CD14-positive monocyte (primary cell): Measurements from ENCODE around the gene INPP4A. TPM values are rescaled to one million over a fixed set of nuclear protein-coding genes. Genes with fewer than 3 reads are reported as not detected.

Experiments
- DNase-seq, 3 donors: peaks; one replicate each; pipeline ENCODE4 v3.0.0-alpha.2; 2011 to 2022
- H2AFZ ChIP-seq: 2 replicates; pipeline ENCODE4 v1.6.0; 2012; ENCODE audit warnings: mild to moderate bottlenecking, low read depth, low read length, inconsistent platforms; ENCODE audit not compliant: insufficient read depth, poor library complexity, severe bottlenecking
- H3K27ac ChIP-seq, 2 donors: 1 replicate in 1 of 2; 2 replicates in 1 of 2; pipeline ENCODE4 v1.5.1; 2012 to 2013; ENCODE audit warnings: low read length in 2 of 2, control low read depth in 1 of 2, inconsistent platforms in 1 of 2, low read depth in 1 of 2, mild to moderate bottlenecking in 1 of 2
- H3K27me3 ChIP-seq, 2 donors: one replicate each; pipeline versions ENCODE4 v1.6.0 to v1.6.1; 2011 to 2013; ENCODE audit warnings: low read length in 2 of 2; ENCODE audit not compliant: control insufficient read depth in 2 of 2, insufficient read depth in 2 of 2
- H3K36me3 ChIP-seq, 2 donors: replicated peaks in 1 of 2; 1 replicate in 1 of 2; 2 replicates in 1 of 2; pipeline versions ENCODE4 v1.5.1 to v1.6.1; 2012 to 2013; ENCODE audit warnings: low read length in 2 of 2, control low read depth in 1 of 2, inconsistent platforms in 1 of 2, mild to moderate bottlenecking in 1 of 2; ENCODE audit not compliant: insufficient read depth in 2 of 2, control insufficient read depth in 1 of 2
- H3K4me1 ChIP-seq, 2 donors: 1 replicate in 1 of 2; 2 replicates in 1 of 2; pipeline versions ENCODE4 v1.5.1 to v1.6.1; 2012 to 2013; ENCODE audit warnings: low read length in 2 of 2, control low read depth in 1 of 2, inconsistent platforms in 1 of 2, mild to moderate bottlenecking in 1 of 2, moderate library complexity in 1 of 2; ENCODE audit not compliant: insufficient read depth in 2 of 2, control insufficient read depth in 1 of 2
- H3K4me2 ChIP-seq: replicated peaks from 2 replicates; pipeline ENCODE3; 2012; ENCODE audit warnings: low read length, moderate library complexity, mild to moderate bottlenecking; ENCODE audit not compliant: poor library complexity, severe bottlenecking; ENCODE audit errors: extremely low read depth
- H3K4me3 ChIP-seq, 3 experiments: fragments of 200-600 bp in 1 of 3; sonication (generic) in 1 of 3; replicated peaks in 1 of 3; 1 replicate in 2 of 3; 2 replicates in 1 of 3; pipeline ENCODE4 v1.5.1; 2011 to 2013; ENCODE audit warnings: low read length in 3 of 3, mild to moderate bottlenecking in 3 of 3, control low read depth in 2 of 3, low read depth in 2 of 3, inconsistent platforms in 1 of 3, moderate library complexity in 1 of 3
- H3K79me2 ChIP-seq: 2 replicates; pipeline ENCODE4 v1.6.0; 2012; ENCODE audit warnings: mild to moderate bottlenecking, control low read depth, inconsistent platforms, low read length, moderate library complexity; ENCODE audit not compliant: insufficient read depth
- H3K9ac ChIP-seq: 2 replicates; pipeline ENCODE4 v1.6.0; 2017; ENCODE audit warnings: low read length, mild to moderate bottlenecking; ENCODE audit not compliant: insufficient read depth, poor library complexity, severe bottlenecking
- H3K9me3 ChIP-seq, 2 donors: replicated peaks in 1 of 2; 1 replicate in 1 of 2; 2 replicates in 1 of 2; pipeline versions ENCODE4 v1.5.1 to v1.6.1; 2012 to 2013; ENCODE audit warnings: low read length in 2 of 2, control low read depth in 1 of 2; ENCODE audit not compliant: control insufficient read depth in 1 of 2, insufficient read depth in 1 of 2
- H4K20me1 ChIP-seq: 2 replicates; pipeline ENCODE4 v1.6.0; 2012; ENCODE audit warnings: mild to moderate bottlenecking, low read length, control low read depth, moderate library complexity; ENCODE audit not compliant: insufficient read depth
- H3K27ac Mint-ChIP-seq, 7 donors: one replicate each; pipeline ENCODE4 v1.8.0; 2020; ENCODE audit warnings: mild to moderate bottlenecking in 7 of 7, mixed read lengths in 7 of 7, moderate library complexity in 6 of 7, inconsistent platforms in 2 of 7
- H3K27me3 Mint-ChIP-seq, 3 donors: one replicate each; pipeline ENCODE4 v1.8.0; 2021 to 2022; ENCODE audit warnings: low read depth in 3 of 3, mild to moderate bottlenecking in 3 of 3, mixed read lengths in 3 of 3, moderate library complexity in 3 of 3, inconsistent platforms in 1 of 3
- H3K36me3 Mint-ChIP-seq, 2 donors: one replicate each; pipeline ENCODE4 v1.8.0; 2020; ENCODE audit warnings: mixed read lengths in 2 of 2, inconsistent platforms in 1 of 2, mild to moderate bottlenecking in 1 of 2
- H3K4me1 Mint-ChIP-seq: one replicate; pipeline ENCODE4 v1.8.0; 2020; ENCODE audit warnings: mild to moderate bottlenecking, mixed read lengths
- H3K4me3 Mint-ChIP-seq, 2 donors: one replicate each; pipeline ENCODE4 v1.8.0; 2020; ENCODE audit warnings: mild to moderate bottlenecking in 2 of 2, mixed read lengths in 2 of 2, moderate library complexity in 1 of 2
- H3K9me3 Mint-ChIP-seq, 7 donors: one replicate each; pipeline ENCODE4 v1.8.0; 2020 to 2022; ENCODE audit warnings: mixed read lengths in 7 of 7, mild to moderate bottlenecking in 6 of 7, moderate library complexity in 6 of 7, inconsistent platforms in 2 of 7
- WGBS: methylation state at CpG from one replicate; pipeline ENCODE4 v1.1.5; 2013; ENCODE audit warnings: missing lambda C conversion rate; ENCODE audit not compliant: insufficient coverage; 5-methylcytosine and 5-hydroxymethylcytosine counted together
- intact Hi-C, 2 donors: fragments of 100-400 bp; cut with micrococcal nuclease; formaldehyde crosslinking; loops; one replicate each; pipeline versions ENCODE4 v1.15.0 to v1.15.1; 2023
- polyA plus RNA-seq, 3 donors: library from polyadenylated mRNA; depleted of rRNA in 1 of 3; unstranded in 2 of 3; stranded (reverse) in 1 of 3; fragments of 300-500 nt in 2 of 3; fragments of >200 nt in 1 of 3; fragmentation: Illumina TruSeq in 2 of 3; gene quantifications; 1 replicate in 2 of 3; 2 replicates in 1 of 3; pipeline ENCODE4 v1.2.3, GENCODE V29; 2012 to 2021
- TF ChIP-seq, protein P1 (sequence below): fragments of 200-600 bp; IDR thresholded peaks from one replicate; pipeline ENCODE4 v1.8.0; 2022; ENCODE audit warnings: antibody characterized with exemption, mild to moderate bottlenecking

Gene INPP4A
- polyA plus RNA-seq, 3 donors: 13.7 to 52.4 (median 20.7) TPM

DNA sequence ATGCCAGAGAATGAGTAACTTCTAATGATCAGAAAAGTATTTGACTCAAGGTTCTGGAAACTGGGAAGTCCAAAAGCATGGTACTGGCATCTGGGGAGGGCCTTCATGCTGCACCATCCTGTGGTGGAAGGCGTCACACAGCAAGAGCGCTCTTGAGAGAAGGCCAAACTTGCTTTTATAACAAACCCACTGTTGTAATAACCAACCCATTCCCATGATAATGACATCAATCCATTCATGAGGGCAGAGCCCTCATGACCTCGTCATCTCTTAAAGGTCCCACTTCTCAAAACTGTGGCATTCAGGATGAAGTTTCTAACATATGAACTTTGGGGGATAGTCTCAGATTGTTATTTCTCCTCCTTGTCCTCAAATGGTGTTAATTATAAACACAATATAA, 95.9 kb downstream of the INPP4A start:
- intact Hi-C loops: no loop called here
- no peak overlapping the region for H3K4me3 ChIP-seq
- Mint-ChIP-seq H3K27ac (peak overlapping the region in 1 of 7 donors; percentile 22), H3K4me3 (no peak overlapping the region), H3K4me1 (peaks cover 11% of the 10 kb centered on the region), H3K9me3 (no peaks in the 10 kb centered on the region), H3K27me3 (no peaks in the 10 kb centered on the region), H3K36me3 (peaks cover 88 to 96% of the 10 kb centered on the region in 2 donors)
- no peaks in the 10 kb centered on the region for H3K27me3 ChIP-seq
- WGBS: 100% methylated on average over 2 of the region's 3 CpGs
- H3K9ac ChIP-seq: no peak overlapping the region
- H2AFZ ChIP-seq: no peak overlapping the region
- H4K20me1 ChIP-seq: no peaks in the 10 kb centered on the region
- H3K4me2 ChIP-seq: no peak overlapping the region
- H3K27ac ChIP-seq: no peak overlapping the region
- DNase-seq: no peak
- peaks cover 0 to 7% of the 10 kb centered on the region in 2 donors for H3K4me1 ChIP-seq
- peaks cover 88 to 96% of the 10 kb centered on the region in 2 donors for H3K36me3 ChIP-seq
- TF ChIP-seq, protein P1, sequence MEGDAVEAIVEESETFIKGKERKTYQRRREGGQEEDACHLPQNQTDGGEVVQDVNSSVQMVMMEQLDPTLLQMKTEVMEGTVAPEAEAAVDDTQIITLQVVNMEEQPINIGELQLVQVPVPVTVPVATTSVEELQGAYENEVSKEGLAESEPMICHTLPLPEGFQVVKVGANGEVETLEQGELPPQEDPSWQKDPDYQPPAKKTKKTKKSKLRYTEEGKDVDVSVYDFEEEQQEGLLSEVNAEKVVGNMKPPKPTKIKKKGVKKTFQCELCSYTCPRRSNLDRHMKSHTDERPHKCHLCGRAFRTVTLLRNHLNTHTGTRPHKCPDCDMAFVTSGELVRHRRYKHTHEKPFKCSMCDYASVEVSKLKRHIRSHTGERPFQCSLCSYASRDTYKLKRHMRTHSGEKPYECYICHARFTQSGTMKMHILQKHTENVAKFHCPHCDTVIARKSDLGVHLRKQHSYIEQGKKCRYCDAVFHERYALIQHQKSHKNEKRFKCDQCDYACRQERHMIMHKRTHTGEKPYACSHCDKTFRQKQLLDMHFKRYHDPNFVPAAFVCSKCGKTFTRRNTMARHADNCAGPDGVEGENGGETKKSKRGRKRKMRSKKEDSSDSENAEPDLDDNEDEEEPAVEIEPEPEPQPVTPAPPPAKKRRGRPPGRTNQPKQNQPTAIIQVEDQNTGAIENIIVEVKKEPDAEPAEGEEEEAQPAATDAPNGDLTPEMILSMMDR: no peak
- no peaks in the 10 kb centered on the region for H3K9me3 ChIP-seq
- no peaks in the 10 kb centered on the region for H3K79me2 ChIP-seq

DNA sequence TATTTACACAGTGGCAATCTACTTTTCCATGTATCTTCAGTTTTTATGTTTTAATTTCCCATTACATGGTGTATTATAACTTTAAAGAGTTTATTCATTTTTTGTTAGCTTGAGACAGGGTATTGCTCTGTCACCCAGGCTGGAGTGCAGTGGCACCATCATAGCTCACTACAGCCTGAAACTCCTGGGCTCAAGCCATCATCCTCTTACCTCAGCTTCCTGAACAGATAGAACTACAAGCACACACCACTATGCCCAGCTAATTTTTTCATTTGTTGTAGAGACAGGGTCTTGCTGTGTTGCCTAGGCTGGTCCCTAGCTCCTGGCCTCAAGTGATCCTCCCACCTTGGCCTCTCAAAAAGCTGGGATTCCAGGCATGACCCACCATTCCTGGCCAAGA, 96.8 kb downstream of the INPP4A start:
- Histone ChIP-seq H3K4me1 (peaks cover 0 to 7% of the 10 kb centered on the region in 2 donors), H3K4me2 (no peak overlapping the region), H4K20me1 (peaks cover 4% of the 10 kb centered on the region), H3K4me3 (no peak overlapping the region), H3K27ac (peak overlapping the region in 1 of 2 donors; percentile 56), H3K79me2 (no peaks in the 10 kb centered on the region), H3K9ac (no peak overlapping the region), H3K27me3 (no peaks in the 10 kb centered on the region), H3K9me3 (no peaks in the 10 kb centered on the region), H2AFZ (no peak overlapping the region), H3K36me3 (peaks cover 88 to 96% of the 10 kb centered on the region in 2 donors)
- TF ChIP-seq, protein P1: no peak
- no peak overlapping the region for H3K4me3 Mint-ChIP-seq
- H3K27me3 Mint-ChIP-seq: no peaks in the 10 kb centered on the region
- peaks cover 11% of the 10 kb centered on the region for H3K4me1 Mint-ChIP-seq
- H3K36me3 Mint-ChIP-seq: peaks cover 88 to 98% of the 10 kb centered on the region in 2 donors
- peak overlapping the region in 3 of 7 donors; percentile 22 to 72 (median 69) for H3K27ac Mint-ChIP-seq
- no peak for DNase-seq
- intact Hi-C loops: no loop called here
- no peaks in the 10 kb centered on the region for H3K9me3 Mint-ChIP-seq
